Stimulated activated CD8-positive, alpha-beta memory T cell treated with anti-CD3 and anti-CD28 coated beads, Interleukin-2, amount 100 ng/mL, for 1 hour (primary cell): Measurements from ENCODE around the gene NBR1.
"Not testable (repeated sequence)": the region's sequence is repeated elsewhere in the genome, so short reads cannot be mapped to it uniquely, and the experiment has no call there.

Experiments used
- DNase-seq, 2 donors: peaks; one replicate each; pipeline ENCODE4 v3.0.0-alpha.2; 2020; ENCODE audit warnings: low read depth in 2 of 2

The NBR1 gene

GRCh38 chr17:43216369-43216761 lies 45.4 kb downstream of the NBR1 start:
- DNase-seq = no peak

GRCh38 chr17:43216762-43217613 lies 46.0 kb downstream of the NBR1 start:
- no peak for DNase-seq

- DNase-seq = no peak
These were observed 46.6 kb downstream of the NBR1 start for GRCh38 chr17:43217614-43218087.

GRCh38 chr17:43219001-43219400 lies 48.0 kb downstream of the NBR1 start:
- no peak for DNase-seq

GRCh38 chr17:43219746-43220380 lies 48.8 kb downstream of the NBR1 start:
- no peak for DNase-seq

- no peak for DNase-seq
These were observed 49.6 kb downstream of the NBR1 start for GRCh38 chr17:43220511-43221125.

GRCh38 chr17:43224146-43224705 lies 53.2 kb downstream of the NBR1 start:
- no peak for DNase-seq

- no peak for DNase-seq
These were observed 55.4 kb downstream of the NBR1 start for GRCh38 chr17:43226393-43226792.

- DNase-seq = not testable (repeated sequence)
These were observed 57.2 kb downstream of the NBR1 start, which contains the start of gene CCDC200 for GRCh38 chr17:43228020-43228782. CCDC200 (minus strand) TSS chr17:43228623; CDS start chr17:43228554, 69 bp downstream.

- not testable (repeated sequence) for DNase-seq
These were observed 60.4 kb downstream of the NBR1 start for GRCh38 chr17:43231205-43232020.

- not testable (repeated sequence) for DNase-seq
These were observed 61.1 kb downstream of the NBR1 start for GRCh38 chr17:43232021-43232699.

- DNase-seq = not testable (repeated sequence)
These were observed 62.2 kb downstream of the NBR1 start for GRCh38 chr17:43233263-43233662.

GRCh38 chr17:43233877-43234276 lies 62.9 kb downstream of the NBR1 start, which contains the start of gene RNU2-1:
RNU2-1 (minus strand) TSS chr17:43233977.
- not testable (repeated sequence) for DNase-seq

GRCh38 chr17:43239597-43239996 lies 68.6 kb downstream of the NBR1 start:
- not testable (repeated sequence) for DNase-seq

- DNase-seq = not testable (repeated sequence)
These were observed 69.8 kb downstream of the NBR1 start for GRCh38 chr17:43240596-43241352.

GRCh38 chr17:43246456-43246855 lies 75.4 kb downstream of the NBR1 start:
- not testable (repeated sequence) for DNase-seq
